ENCODE data around the gene RIOX2. TPM values are rescaled to one million over a fixed set of nuclear protein-coding genes. Genes with fewer than 3 reads are reported as not detected.
"Not testable (repeated sequence)": the region's sequence is repeated elsewhere in the genome, so short reads cannot be mapped to it uniquely, and the experiment has no call there.

The RIOX2 gene
- total RNA-seq, 2 donors from 2014 or later: 22.1 to 32.3 TPM

- intact Hi-C loops (cut with DNase I): no loop called here
- Histone ChIP-seq H3K36me3 (replicated peaks in 1 of 2; ENCODE audit: insufficient read depth in 1 of 2, low read depth in 2 of 2) (no peaks in the 10 kb centered on the region), H3K27me3 (no peaks in the 10 kb centered on the region), H3K9me3 (no peaks in the 10 kb centered on the region), H3K27ac (peak overlapping the region in 1 of 4 donors; percentile 13), H3K4me3 (no peak overlapping the region), H3K4me1 (peaks cover 13% of the 10 kb centered on the region)
- WGBS, 2 donors: 29 to 49% methylated on average over 4 of the region's 4 CpGs
- TF ChIP-seq POLR2A (IDR thresholded peaks at IDR 0.05) (no peak), CTCF (IDR thresholded peaks at IDR 0.05) (no peak)
- ATAC-seq (peak; percentile 45), DNase-seq (no peak)
Measured at GRCh38 chr3:98013411-98014267, 41.4 kb upstream of the RIOX2 start.

GRCh38 chr3:98012979-98013378 lies 40.7 kb upstream of the RIOX2 start:
- Histone ChIP-seq H3K27me3 (no peaks in the 10 kb centered on the region), H3K4me3 (no peak overlapping the region), H3K4me1 (peaks cover 13% of the 10 kb centered on the region), H3K27ac (no peak overlapping the region), H3K36me3 (replicated peaks in 1 of 2; ENCODE audit: insufficient read depth in 1 of 2, low read depth in 2 of 2) (no peaks in the 10 kb centered on the region), H3K9me3 (no peaks in the 10 kb centered on the region)
- ATAC-seq (no peak), DNase-seq (no peak)
- no peak for TF ChIP-seq POLR2A (IDR thresholded peaks at IDR 0.05)
- TF ChIP-seq CTCF (IDR thresholded peaks at IDR 0.05): no peak
- intact Hi-C loops (cut with DNase I): no loop called here
- WGBS, 2 donors: 56 to 67% methylated on average over 2 of the region's 2 CpGs

GRCh38 chr3:98010883-98011449 lies 38.7 kb upstream of the RIOX2 start:
- intact Hi-C loops (cut with DNase I); H3K9me3 ChIP-seq; DNase-seq; H3K27ac ChIP-seq; ATAC-seq; H3K27me3 ChIP-seq; H3K4me3 ChIP-seq; H3K36me3 ChIP-seq (replicated peaks in 1 of 2; ENCODE audit: insufficient read depth in 1 of 2, low read depth in 2 of 2): not testable (repeated sequence)
- WGBS, 2 donors: 88 to 98% methylated on average over 4 of the region's 4 CpGs
- H3K4me1 ChIP-seq: peaks cover 13% of the 10 kb centered on the region

GRCh38 chr3:98010194-98010882 lies 38.1 kb upstream of the RIOX2 start:
- Histone ChIP-seq H3K9me3 (no peaks in the 10 kb centered on the region), H3K36me3 (replicated peaks in 1 of 2; ENCODE audit: insufficient read depth in 1 of 2, low read depth in 2 of 2) (no peaks in the 10 kb centered on the region), H3K27ac (no peak overlapping the region), H3K4me1 (peaks cover 13% of the 10 kb centered on the region), H3K4me3 (no peak overlapping the region), H3K27me3 (no peaks in the 10 kb centered on the region)
- WGBS, 2 donors: 59 to 67% methylated on average over 7 of the region's 7 CpGs
- DNase-seq: no peak
- intact Hi-C loops (cut with DNase I): no loop called here
- no peak for ATAC-seq
- TF ChIP-seq POLR2A (IDR thresholded peaks at IDR 0.05): no peak
- no peak for TF ChIP-seq CTCF (IDR thresholded peaks at IDR 0.05)

GRCh38 chr3:98008855-98009254 lies 36.6 kb upstream of the RIOX2 start:
- H3K36me3 ChIP-seq (replicated peaks in 1 of 2; ENCODE audit: insufficient read depth in 1 of 2, low read depth in 2 of 2): no peaks in the 10 kb centered on the region
- no peak overlapping the region for H3K27ac ChIP-seq
- TF ChIP-seq CTCF (IDR thresholded peaks at IDR 0.05) (no peak), POLR2A (IDR thresholded peaks at IDR 0.05) (no peak)
- DNase-seq (no peak), ATAC-seq (no peak)
- intact Hi-C loops (cut with DNase I): no loop called here
- WGBS, 2 donors: 66 to 74% methylated on average over 2 of the region's 2 CpGs
- no peaks in the 10 kb centered on the region for H3K9me3 ChIP-seq
- peaks cover 9% of the 10 kb centered on the region for H3K4me1 ChIP-seq
- no peak overlapping the region for H3K4me3 ChIP-seq
- no peaks in the 10 kb centered on the region for H3K27me3 ChIP-seq
